Calu3 (cell line): ENCODE data around the gene ZNF574. TPM values are rescaled to one million over a fixed set of nuclear protein-coding genes. Genes with fewer than 3 reads are reported as not detected.

Experiments used
- BruUV-seq: library from RNA; stranded (reverse); fragments of 400-500 nt; replicated peaks from 2 replicates; lab custom pipeline; 2021; lab: Mats Ljungman, UMichigan
- CTCF ChIA-PET: fragments of 300-600 bp; sonication (Branson Sonifier 250); formaldehyde crosslinking; loops from one replicate; lab custom pipeline; 2022; ENCODE audit warnings: antibody characterized with exemption; lab: Charles Lee
- DNase-seq: peaks from one replicate; pipeline ENCODE4 v3.0.0; 2022
- H3K27ac Mint-ChIP-seq: one replicate; pipeline ENCODE4 v1.8.0; 2022; ENCODE audit warnings: mixed read lengths; ENCODE audit not compliant: unreplicated experiment
- H3K27me3 Mint-ChIP-seq: one replicate; pipeline ENCODE4 v1.8.0; 2022; ENCODE audit warnings: mixed read lengths; ENCODE audit not compliant: unreplicated experiment
- H3K36me3 Mint-ChIP-seq: one replicate; pipeline ENCODE4 v1.8.0; 2022; ENCODE audit warnings: mild to moderate bottlenecking, moderate library complexity, mixed read lengths; ENCODE audit not compliant: insufficient read depth, unreplicated experiment
- H3K4me1 Mint-ChIP-seq: one replicate; pipeline ENCODE4 v1.8.0; 2022; ENCODE audit warnings: mild to moderate bottlenecking, low read depth, mixed read lengths; ENCODE audit not compliant: unreplicated experiment
- H3K4me3 Mint-ChIP-seq: one replicate; pipeline ENCODE4 v1.8.0; 2022; ENCODE audit warnings: mild to moderate bottlenecking, low read depth, moderate library complexity, mixed read lengths; ENCODE audit not compliant: unreplicated experiment
- H3K9me3 Mint-ChIP-seq: one replicate; pipeline ENCODE4 v1.8.0; 2022; ENCODE audit warnings: low read depth, mixed read lengths; ENCODE audit not compliant: unreplicated experiment
- CTCF ChIP-seq: fragments of 200-600 bp; IDR thresholded peaks from one replicate; pipeline ENCODE4 v1.8.0; 2022; ENCODE audit warnings: antibody characterized with exemption; ENCODE audit not compliant: unreplicated experiment
- intact Hi-C: fragments of 100-400 bp; cut with micrococcal nuclease; formaldehyde crosslinking; loops from one replicate; pipeline ENCODE4 v1.10.0; 2022; ENCODE audit not compliant: unreplicated experiment
- total RNA-seq: library from RNA; stranded (reverse); gene quantifications from 2 replicates; pipeline ENCODE4 v1.2.3, GENCODE V29; 2022

ZNF574 gene
- total RNA-seq, 1 experiment from 2014 or later = 22.0 TPM

GRCh38 chr19:42115705-42116104 is 39.7 kb downstream of the ZNF574 start:
- H3K4me1 Mint-ChIP-seq = peaks cover 61% of the 10 kb centered on the region
- peak overlapping the region; percentile 1 for H3K27ac Mint-ChIP-seq
- intact Hi-C loops = no loop called here
- H3K27me3 Mint-ChIP-seq = no peaks in the 10 kb centered on the region
- H3K9me3 Mint-ChIP-seq = no peaks in the 10 kb centered on the region
- TF ChIP-seq CTCF = no peak
- CTCF ChIA-PET = interaction anchor here (0.5 to 1.0 kb wide), 2 partner anchors 10 to 269 kb away, joined by 3 read pairs; no protein-coding TSS in a partner anchor
- peaks cover 6% of the 10 kb centered on the region for H3K36me3 Mint-ChIP-seq
- BruUV-seq = no TSS peak
- DNase-seq = no peak
- no peak overlapping the region for H3K4me3 Mint-ChIP-seq

GRCh38 chr19:42116308-42117075 is 40.5 kb downstream of the ZNF574 start:
- Mint-ChIP-seq H3K4me3 (no peak overlapping the region), H3K36me3 (peaks cover 6% of the 10 kb centered on the region), H3K27ac (no peak overlapping the region), H3K9me3 (no peaks in the 10 kb centered on the region), H3K27me3 (no peaks in the 10 kb centered on the region), H3K4me1 (peaks cover 61% of the 10 kb centered on the region)
- no TSS peak for BruUV-seq
- TF ChIP-seq CTCF = no peak
- no peak for DNase-seq
- intact Hi-C loops = no loop called here
- CTCF ChIA-PET = interaction anchor here (1.0 kb wide), 1 partner anchor 9 kb away, joined by 3 read pairs; no protein-coding TSS in a partner anchor

- CTCF ChIA-PET = no interaction called here
- intact Hi-C loops = no loop called here
- TF ChIP-seq CTCF = no peak
- Mint-ChIP-seq H3K27me3 (no peaks in the 10 kb centered on the region), H3K9me3 (no peaks in the 10 kb centered on the region), H3K4me1 (peaks cover 63% of the 10 kb centered on the region), H3K36me3 (peaks cover 6% of the 10 kb centered on the region), H3K4me3 (no peak overlapping the region), H3K27ac (no peak overlapping the region)
- no TSS peak for BruUV-seq
- DNase-seq = no peak
These were observed 41.1 kb downstream of the ZNF574 start for GRCh38 chr19:42117076-42117475.

DNA sequence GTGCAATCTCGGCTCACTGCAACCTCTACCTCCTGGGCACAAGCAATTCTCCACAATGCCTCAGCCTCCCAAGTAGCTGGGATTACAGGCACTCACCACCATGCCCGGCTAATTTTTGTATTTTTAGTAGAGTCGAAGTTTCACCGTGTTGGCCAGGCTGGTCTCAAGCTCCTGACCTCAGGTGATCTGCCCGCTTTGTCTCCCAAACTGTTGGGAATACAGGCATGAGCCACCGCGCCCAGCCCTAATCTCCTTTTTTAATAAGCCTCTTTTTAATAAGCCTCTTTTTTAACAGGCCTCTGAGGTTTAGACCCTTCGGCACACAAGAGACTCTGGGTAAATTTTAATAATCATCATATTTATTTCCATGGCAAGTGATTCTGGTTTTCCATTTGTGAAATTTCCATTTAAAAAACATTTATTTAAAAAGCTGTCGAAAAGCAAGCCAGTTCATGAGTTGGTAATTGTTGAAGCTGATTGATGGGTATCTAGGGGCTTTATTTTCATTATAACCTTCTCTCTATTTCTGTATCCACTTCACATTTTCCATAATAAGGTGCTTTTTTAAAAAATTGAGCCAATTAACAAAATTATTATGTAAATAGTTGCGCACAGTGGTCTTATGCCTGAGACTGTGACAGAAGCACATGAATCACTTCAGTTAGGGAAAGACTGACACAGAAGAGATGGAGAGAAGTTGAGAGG is 44.5 kb downstream of the ZNF574 start:
- BruUV-seq = no TSS peak
- CTCF ChIA-PET = interaction anchor here (0.7 kb wide), 1 partner anchor 232 kb away, joined by 3 read pairs; no protein-coding TSS in a partner anchor
- TF ChIP-seq CTCF = no peak
- H3K27me3 Mint-ChIP-seq = no peaks in the 10 kb centered on the region
- H3K36me3 Mint-ChIP-seq = peaks cover 1% of the 10 kb centered on the region
- H3K27ac Mint-ChIP-seq = peak overlapping the region; percentile 31
- no peaks in the 10 kb centered on the region for H3K9me3 Mint-ChIP-seq
- peaks cover 53% of the 10 kb centered on the region for H3K4me1 Mint-ChIP-seq
- no peak overlapping the region for H3K4me3 Mint-ChIP-seq
- no peak for DNase-seq
- intact Hi-C loops = loop anchor here (10.0 kb wide), 1 partner anchor 164 kb away; no protein-coding TSS in a partner anchor
